SK-N-SH (cell line): ENCODE results near the gene CALR3. TPM values are rescaled to one million over a fixed set of nuclear protein-coding genes. Genes with fewer than 3 reads are reported as not detected.

ENCODE experiments used
- CTCF ChIA-PET: fragments of 300-600, 350-600 bp; formaldehyde crosslinking; extraction: SDS; loops from one replicate; lab custom pipeline; 2021; lab: Yijun Ruan, JAX
- POLR2A ChIA-PET: fragments of 350-600 bp; sonication (Branson Sonifier 250); formaldehyde crosslinking; extraction: SDS; loops from one replicate; lab custom pipeline; 2020; ENCODE audit warnings: antibody characterized with exemption, inconsistent platforms; lab: Yijun Ruan, JAX
- DNase-seq: peaks from one replicate; pipeline ENCODE4 v3.0.0; 2012
- H2AFZ ChIP-seq: fragments of 200-600 bp; sonication (generic); 2 replicates; pipeline ENCODE4 v1.8.1; 2016; ENCODE audit warnings: antibody characterized with exemption, mild to moderate bottlenecking, low read depth
- H3F3A ChIP-seq: fragments of 200-600 bp; sonication (generic); replicated peaks from 2 replicates; pipeline ENCODE3; 2016; ENCODE audit warnings: antibody characterized with exemption, mild to moderate bottlenecking; ENCODE audit not compliant: insufficient read depth
- H3K27ac ChIP-seq, 2 experiments: fragments of 200-500 bp in 1 of 2; fragments of 200-600 bp in 1 of 2; sonication (Bioruptor generic) in 1 of 2; sonication (generic), shearing (Covaris generic) in 1 of 2; 2 replicates each; pipeline versions ENCODE4 v1.5.1 to v1.6.1; 2014 to 2016; ENCODE audit warnings: low read depth in 2 of 2, inconsistent platforms in 1 of 2, low read length in 1 of 2, mild to moderate bottlenecking in 1 of 2, mixed read lengths in 1 of 2
- H3K27me3 ChIP-seq: fragments of 200-600 bp; sonication (generic), shearing (Covaris generic); 2 replicates; pipeline ENCODE4 v1.6.1; 2016; ENCODE audit warnings: mixed run types; ENCODE audit not compliant: insufficient read depth
- H3K36me3 ChIP-seq, 2 experiments: fragments of 200-500 bp in 1 of 2; fragments of 200-600 bp in 1 of 2; sonication (Bioruptor generic) in 1 of 2; sonication (generic) in 1 of 2; replicated peaks in 1 of 2; 2 replicates each; pipeline versions ENCODE3 to v1.5.1; 2014 to 2016; ENCODE audit warnings: low read length in 1 of 2, mild to moderate bottlenecking in 1 of 2; ENCODE audit not compliant: insufficient read depth in 2 of 2, control insufficient read depth in 1 of 2
- H3K4me1 ChIP-seq, 2 experiments: fragments of 200-500 bp in 1 of 2; fragments of 200-600 bp in 1 of 2; sonication (Bioruptor generic) in 1 of 2; sonication (generic), shearing (Covaris generic) in 1 of 2; 2 replicates each; pipeline versions ENCODE4 v1.5.1 to v1.6.1; 2014 to 2016; ENCODE audit warnings: low read depth in 1 of 2, low read length in 1 of 2, mixed run types in 1 of 2; ENCODE audit not compliant: insufficient read depth in 2 of 2, control insufficient read depth in 1 of 2
- H3K4me2 ChIP-seq: fragments of 200-600 bp; sonication (generic), shearing (Covaris generic); 2 replicates; pipeline ENCODE4 v1.6.1; 2017; ENCODE audit warnings: mixed run types
- H3K4me3 ChIP-seq, 2 experiments: fragments of 200-500 bp in 1 of 2; fragments of 200-600 bp in 1 of 2; sonication (Bioruptor generic) in 1 of 2; sonication (generic), shearing (Covaris generic) in 1 of 2; 2 replicates each; pipeline versions ENCODE4 v1.5.1 to v1.8.1; 2014 to 2016; ENCODE audit warnings: low read depth in 2 of 2, inconsistent platforms in 1 of 2, low read length in 1 of 2, mild to moderate bottlenecking in 1 of 2, mixed read lengths in 1 of 2, moderate library complexity in 1 of 2
- H3K79me2 ChIP-seq: fragments of 200-600 bp; sonication (generic); 2 replicates; pipeline ENCODE4 v1.8.1; 2017; ENCODE audit warnings: mild to moderate bottlenecking; ENCODE audit not compliant: insufficient read depth
- H3K9ac ChIP-seq: fragments of 200-600 bp; sonication (generic); 2 replicates; pipeline ENCODE4 v1.6.1; 2017; ENCODE audit warnings: mixed run types
- H3K9me2 ChIP-seq: fragments of 200-600 bp; sonication (generic); 2 replicates; pipeline ENCODE4 v1.6.1; 2017; ENCODE audit warnings: mixed run types
- H3K9me3 ChIP-seq: fragments of 200-600 bp; sonication (generic); 2 replicates; pipeline ENCODE4 v1.6.1; 2017; ENCODE audit warnings: mixed run types, mild to moderate bottlenecking, moderate library complexity
- H4K20me1 ChIP-seq: fragments of 200-600 bp; sonication (generic); 2 replicates; pipeline ENCODE4 v1.6.1; 2017; ENCODE audit warnings: mild to moderate bottlenecking, mixed run types; ENCODE audit not compliant: insufficient read depth
- FOSL2 ChIP-seq: IDR thresholded peaks from 2 replicates; pipeline ENCODE4 v1.4.0; 2012; ENCODE audit warnings: low read depth, mild to moderate bottlenecking, moderate library complexity, borderline replicate concordance
- GABPA ChIP-seq: IDR thresholded peaks from 2 replicates; pipeline ENCODE4 v1.4.0; 2012; ENCODE audit warnings: low read depth, mild to moderate bottlenecking
- GATA2 ChIP-seq: sonication (generic); formaldehyde crosslinking; IDR thresholded peaks from 2 replicates; pipeline ENCODE4 v1.5.0; 2020; ENCODE audit warnings: mild to moderate bottlenecking, missing genetic modification reagents
- IRF3 ChIP-seq: fragments of 150-350 bp; IDR thresholded peaks from 2 replicates; pipeline ENCODE4 v1.6.1; 2016; ENCODE audit warnings: mild to moderate bottlenecking, low read depth, low read length
- JUND ChIP-seq: IDR thresholded peaks from 2 replicates; pipeline ENCODE4 v1.4.0; 2012
- MXI1 ChIP-seq: IDR thresholded peaks from 2 replicates; pipeline ENCODE4 v1.6.1; 2012; ENCODE audit warnings: mild to moderate bottlenecking, low read depth, low read length, improper control_type of control experiment
- REST ChIP-seq: IDR thresholded peaks from 2 replicates; pipeline ENCODE4 v1.6.1; 2012; ENCODE audit warnings: mild to moderate bottlenecking, low read depth, low read length, moderate library complexity
- SIN3A ChIP-seq: IDR thresholded peaks from 2 replicates; pipeline ENCODE4 v1.6.1; 2012; ENCODE audit warnings: low read depth, mild to moderate bottlenecking, low read length, moderate library complexity, borderline replicate concordance
- TCF12 ChIP-seq: IDR thresholded peaks from 2 replicates; pipeline ENCODE4 v1.4.0; 2012
- WGBS: methylation state at CpG from one replicate; pipeline ENCODE4 v1.1.6; 2017; ENCODE audit warnings: low lambda C conversion rate; 5-methylcytosine and 5-hydroxymethylcytosine counted together
- polyA plus RNA-seq, 3 experiments: library from polyadenylated mRNA; depleted of rRNA; stranded (reverse); fragments of >200 nt; gene quantifications; 2 replicates each; pipeline ENCODE4 v1.2.3, GENCODE V29; 2012

Gene CALR3
- polyA plus RNA-seq, 1 of the 3 experiments (the other 2 are of a cell fraction) = not detected

- TF ChIP-seq IRF3 (no peak), SIN3A (no peak), TCF12 (no peak), MXI1 (no peak), GABPA (no peak), JUND (no peak), FOSL2 (no peak), REST (no peak)
- ChIA-PET CTCF (interaction anchor here (0.9 to 3.5 kb wide), 3 partner anchors 9 to 18 kb away, joined by 3 to 12 read pairs (median 4); no protein-coding TSS in a partner anchor), POLR2A (no interaction called here)
- H2AFZ ChIP-seq = no peak overlapping the region
- 0 out of 2 replicates have a peak, but pooled peaks cover 5% of the 10 kb centered on the region for H3K79me2 ChIP-seq
- peaks cover 30 to 78% of the 10 kb centered on the region in 2 experiments for H3K36me3 ChIP-seq
- H3K27ac ChIP-seq = no peak overlapping the region
- H3K4me2 ChIP-seq = no peak overlapping the region
- H3K9me3 ChIP-seq = no peaks in the 10 kb centered on the region
- H3K9me2 ChIP-seq = no peaks in the 10 kb centered on the region
- H3F3A ChIP-seq = no peaks in the 10 kb centered on the region
- no peak overlapping the region for H3K9ac ChIP-seq
- no peaks in the 10 kb centered on the region for H3K27me3 ChIP-seq
- H3K4me3 ChIP-seq = no peak overlapping the region
- H3K4me1 ChIP-seq = no peaks in the 10 kb centered on the region
- WGBS = 96% methylated on average over 26 of the region's 29 CpGs
- no peaks in the 10 kb centered on the region for H4K20me1 ChIP-seq
- no peak for DNase-seq
Measured at GRCh38 chr19:16525751-16526481, 29.9 kb upstream of the CALR3 start.

DNA sequence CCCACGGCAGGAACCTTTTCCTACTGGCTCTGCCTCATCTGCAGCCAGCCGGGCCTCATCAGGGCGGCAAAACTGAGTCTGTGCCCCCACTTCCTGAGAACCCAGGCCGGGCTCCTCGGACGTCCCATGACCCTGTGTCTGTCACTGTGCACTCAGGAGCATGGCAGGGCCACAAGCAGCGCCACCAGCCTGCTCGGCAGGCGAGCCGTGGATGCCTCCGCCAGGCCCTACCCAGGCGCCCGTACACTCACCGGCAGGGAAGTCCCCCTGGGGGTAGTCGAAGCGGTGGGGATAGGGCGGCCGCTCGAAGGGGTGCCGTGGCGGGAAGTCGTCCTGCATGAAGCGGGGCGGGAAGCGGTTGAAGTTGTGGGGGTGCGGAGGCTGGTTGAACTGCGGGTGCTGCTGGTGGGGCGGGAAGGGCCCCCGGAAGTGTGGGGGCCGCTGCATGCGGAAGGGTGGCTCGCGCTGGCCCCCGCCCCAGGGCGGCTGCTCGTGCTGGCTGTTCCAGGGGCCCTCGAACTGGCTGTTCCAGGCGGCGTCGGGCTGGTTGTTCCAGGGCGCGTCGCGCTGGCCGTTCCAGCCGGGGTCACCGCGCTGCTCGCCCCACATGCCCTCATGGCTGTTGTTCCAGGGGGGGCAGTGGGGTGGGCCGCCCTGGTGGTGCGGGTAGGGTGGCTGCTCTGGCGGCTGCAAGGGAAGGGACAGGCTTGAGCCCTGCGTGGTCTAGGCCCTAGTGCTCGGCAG, 29.2 kb upstream of the CALR3 start:
- no peaks in the 10 kb centered on the region for H3K9me2 ChIP-seq
- H3K4me3 ChIP-seq = no peak overlapping the region
- H3K9me3 ChIP-seq = no peaks in the 10 kb centered on the region
- H3K4me1 ChIP-seq = no peaks in the 10 kb centered on the region
- POLR2A ChIA-PET = no interaction called here
- no peak overlapping the region for H3K9ac ChIP-seq
- H4K20me1 ChIP-seq = no peaks in the 10 kb centered on the region
- CTCF ChIA-PET = interaction anchor here (0.9 kb wide), 1 partner anchor 16 kb away, joined by 3 read pairs; no protein-coding TSS in a partner anchor
- DNase-seq = no peak
- no peak overlapping the region for H2AFZ ChIP-seq
- H3K4me2 ChIP-seq = no peak overlapping the region
- 0 out of 2 replicates have a peak, but pooled peaks cover 5% of the 10 kb centered on the region for H3K79me2 ChIP-seq
- no peaks in the 10 kb centered on the region for H3F3A ChIP-seq
- TF ChIP-seq GATA2 (CRISPR knock-in tag) (no peak), MXI1 (no peak)
- no peaks in the 10 kb centered on the region for H3K27me3 ChIP-seq
- no peak overlapping the region for H3K27ac ChIP-seq
- WGBS = 94% methylated on average over 16 of the region's 54 CpGs
- H3K36me3 ChIP-seq = peaks cover 30 to 78% of the 10 kb centered on the region in 2 experiments
